Thyroid gland (tissue), 4 donors: ENCODE data around the gene HDAC9.

Source experiments
- CTCF ChIP-seq, 6 experiments: fragments of 200-600 bp in 3 of 6; fragments of 450-650 bp in 3 of 6; sonication (generic) in 3 of 6; IDR thresholded peaks; one replicate each; pipeline ENCODE4 v1.5.1; 2016 to 2019; ENCODE audit warnings: antibody characterized with exemption in 6 of 6, mild to moderate bottlenecking in 2 of 6, inconsistent platforms in 1 of 6, moderate library complexity in 1 of 6
- POLR2A ChIP-seq, 2 donors: fragments of 450-650 bp; IDR thresholded peaks; one replicate each; pipeline ENCODE4 v1.6.1; 2017; ENCODE audit warnings: antibody characterized with exemption in 2 of 2, mild to moderate bottlenecking in 2 of 2, moderate library complexity in 1 of 2

GRCh38 chr7:18895456-18895855, 399.9 kb downstream of the HDAC9 start:
- no peak for TF ChIP-seq POLR2A (IDR thresholded peaks at IDR 0.05)
- TF ChIP-seq CTCF (IDR thresholded peaks at IDR 0.05) = no peak
